Measurements from ENCODE around the gene DMBX1. TPM values are rescaled to one million over a fixed set of nuclear protein-coding genes. Genes with fewer than 3 reads are reported as not detected.

The DMBX1 gene
- polyA plus RNA-seq, 4 donors: 0.12 TPM; not detected in 3

- no peak for DNase-seq (ENCODE audit: low read depth in 4 of 4, low spot score in 3 of 4)
Observed at GRCh38 chr1:46497020-46497419, 7.4 kb downstream of the DMBX1 start.

GRCh38 chr1:46497665-46498064, 8.0 kb downstream of the DMBX1 start:
- no peak for DNase-seq (ENCODE audit: low read depth in 4 of 4, low spot score in 3 of 4)

- no peak for DNase-seq (ENCODE audit: low read depth in 4 of 4, low spot score in 3 of 4)
Observed at GRCh38 chr1:46501528-46501927, 11.9 kb downstream of the DMBX1 start.

GRCh38 chr1:46503421-46503820, 13.8 kb downstream of the DMBX1 start:
- DNase-seq (ENCODE audit: low read depth in 4 of 4, low spot score in 3 of 4): no peak

GRCh38 chr1:46506470-46507219, 17.0 kb downstream of the DMBX1 start:
- DNase-seq (ENCODE audit: low read depth in 4 of 4, low spot score in 3 of 4): no peak

GRCh38 chr1:46508757-46509156, 19.1 kb downstream of the DMBX1 start:
- no peak for DNase-seq (ENCODE audit: low read depth in 4 of 4, low spot score in 3 of 4)

GRCh38 chr1:46510341-46510997, 20.8 kb downstream of the DMBX1 start:
- no peak for DNase-seq (ENCODE audit: low read depth in 4 of 4, low spot score in 3 of 4)

GRCh38 chr1:46510998-46511365, 21.3 kb downstream of the DMBX1 start:
- DNase-seq (ENCODE audit: low read depth in 4 of 4, low spot score in 3 of 4): no peak

- no peak for DNase-seq (ENCODE audit: low read depth in 4 of 4, low spot score in 3 of 4)
Observed at GRCh38 chr1:46512135-46512791, 22.6 kb downstream of the DMBX1 start.

GRCh38 chr1:46512792-46513190, 23.2 kb downstream of the DMBX1 start:
- no peak for DNase-seq (ENCODE audit: low read depth in 4 of 4, low spot score in 3 of 4)

GRCh38 chr1:46513536-46513935, 23.9 kb downstream of the DMBX1 start:
- DNase-seq (ENCODE audit: low read depth in 4 of 4, low spot score in 3 of 4): no peak

- no peak for DNase-seq (ENCODE audit: low read depth in 4 of 4, low spot score in 3 of 4)
Observed at GRCh38 chr1:46515576-46515975, 25.9 kb downstream of the DMBX1 start.

GRCh38 chr1:46516200-46516950, 26.7 kb downstream of the DMBX1 start:
- no peak for DNase-seq (ENCODE audit: low read depth in 4 of 4, low spot score in 3 of 4)

- no peak for DNase-seq (ENCODE audit: low read depth in 4 of 4, low spot score in 3 of 4)
Observed at GRCh38 chr1:46517010-46517600, 27.5 kb downstream of the DMBX1 start.

GRCh38 chr1:46517932-46518498, 28.4 kb downstream of the DMBX1 start:
- no peak for DNase-seq (ENCODE audit: low read depth in 4 of 4, low spot score in 3 of 4)

- DNase-seq (ENCODE audit: low read depth in 4 of 4, low spot score in 3 of 4): no peak
Observed at GRCh38 chr1:46519209-46519608, 29.6 kb downstream of the DMBX1 start.

GRCh38 chr1:46520063-46520911, 30.7 kb downstream of the DMBX1 start:
- peak in 1 of 4 donors; percentile 33 for DNase-seq (ENCODE audit: low read depth in 4 of 4, low spot score in 3 of 4)

- no peak for DNase-seq (ENCODE audit: low read depth in 4 of 4, low spot score in 3 of 4)
Observed at GRCh38 chr1:46521414-46521813, 31.8 kb downstream of the DMBX1 start.

GRCh38 chr1:46522184-46522968, 32.7 kb downstream of the DMBX1 start:
- DNase-seq (ENCODE audit: low read depth in 4 of 4, low spot score in 3 of 4): no peak

Measured in left renal pelvis (tissue), 4 donors.